Loucy (cell line): ENCODE data around the gene RIPOR2.

Experiments used
- EZH2phosphoT487 ChIP-seq: fragments of 200-600 bp; IDR thresholded peaks from 2 replicates; pipeline ENCODE4 v1.6.1; 2018; ENCODE audit warnings: antibody characterized with exemption, mild to moderate bottlenecking, moderate library complexity, borderline replicate concordance
- TF ChIP-seq, protein P1 (sequence below): fragments of 200-600 bp; sonication (generic); conservative IDR thresholded peaks from 2 replicates; pipeline ENCODE4 v1.5.1; 2014; ENCODE audit warnings: mild to moderate bottlenecking, antibody characterized with exemption, low read length

- TF ChIP-seq, protein P1, sequence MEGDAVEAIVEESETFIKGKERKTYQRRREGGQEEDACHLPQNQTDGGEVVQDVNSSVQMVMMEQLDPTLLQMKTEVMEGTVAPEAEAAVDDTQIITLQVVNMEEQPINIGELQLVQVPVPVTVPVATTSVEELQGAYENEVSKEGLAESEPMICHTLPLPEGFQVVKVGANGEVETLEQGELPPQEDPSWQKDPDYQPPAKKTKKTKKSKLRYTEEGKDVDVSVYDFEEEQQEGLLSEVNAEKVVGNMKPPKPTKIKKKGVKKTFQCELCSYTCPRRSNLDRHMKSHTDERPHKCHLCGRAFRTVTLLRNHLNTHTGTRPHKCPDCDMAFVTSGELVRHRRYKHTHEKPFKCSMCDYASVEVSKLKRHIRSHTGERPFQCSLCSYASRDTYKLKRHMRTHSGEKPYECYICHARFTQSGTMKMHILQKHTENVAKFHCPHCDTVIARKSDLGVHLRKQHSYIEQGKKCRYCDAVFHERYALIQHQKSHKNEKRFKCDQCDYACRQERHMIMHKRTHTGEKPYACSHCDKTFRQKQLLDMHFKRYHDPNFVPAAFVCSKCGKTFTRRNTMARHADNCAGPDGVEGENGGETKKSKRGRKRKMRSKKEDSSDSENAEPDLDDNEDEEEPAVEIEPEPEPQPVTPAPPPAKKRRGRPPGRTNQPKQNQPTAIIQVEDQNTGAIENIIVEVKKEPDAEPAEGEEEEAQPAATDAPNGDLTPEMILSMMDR, result no peak
- no peak for TF ChIP-seq EZH2phosphoT487
Measured at GRCh38 chr6:24972311-24972958, 36.7 kb upstream of the RIPOR2 start.
